GM18907 (cell line): ENCODE measurements around the gene EIPR1.
"Not testable (repeated sequence)": the region's sequence is repeated elsewhere in the genome, so short reads cannot be mapped to it uniquely, and the experiment has no call there.

ENCODE experiments used
- ATAC-seq: cut with Tn5 transposase; IDR thresholded peaks from one replicate; pipeline ENCODE4 v1.9.1; 2021; ENCODE audit warnings: mild to moderate bottlenecking, moderate library complexity; ENCODE audit not compliant: unreplicated experiment

EIPR1 gene

GRCh38 chr2:3361518-3362389 is 15.9 kb downstream of the EIPR1 start:
- ATAC-seq = no peak

- ATAC-seq = no peak
These were observed 19.7 kb downstream of the EIPR1 start for GRCh38 chr2:3357926-3358325.

GRCh38 chr2:3357446-3357845 is 20.2 kb downstream of the EIPR1 start:
- not testable (repeated sequence) for ATAC-seq

GRCh38 chr2:3356799-3357198 is 20.8 kb downstream of the EIPR1 start:
- no peak for ATAC-seq

- ATAC-seq = no peak
These were observed 21.6 kb downstream of the EIPR1 start for GRCh38 chr2:3355951-3356569.

- ATAC-seq = no peak
These were observed 22.6 kb downstream of the EIPR1 start for GRCh38 chr2:3354986-3355385.

GRCh38 chr2:3349211-3349693 is 28.4 kb downstream of the EIPR1 start:
- no peak for ATAC-seq

- ATAC-seq = no peak
These were observed 28.9 kb downstream of the EIPR1 start for GRCh38 chr2:3348767-3349166.

- no peak for ATAC-seq
These were observed 32.0 kb downstream of the EIPR1 start for GRCh38 chr2:3345621-3346020.

GRCh38 chr2:3344897-3345296 is 32.7 kb downstream of the EIPR1 start:
- ATAC-seq = no peak

- ATAC-seq = no peak
These were observed 34.6 kb downstream of the EIPR1 start for GRCh38 chr2:3343012-3343411.

- ATAC-seq = no peak
These were observed 35.3 kb downstream of the EIPR1 start for GRCh38 chr2:3342324-3342723.

- no peak for ATAC-seq
These were observed 36.3 kb downstream of the EIPR1 start for GRCh38 chr2:3341336-3341735.

- ATAC-seq = no peak
These were observed 37.5 kb downstream of the EIPR1 start for GRCh38 chr2:3340144-3340543.

GRCh38 chr2:3338340-3338739 is 39.3 kb downstream of the EIPR1 start:
- ATAC-seq = no peak

- no peak for ATAC-seq
These were observed 40.8 kb downstream of the EIPR1 start for GRCh38 chr2:3336844-3337243.

GRCh38 chr2:3334392-3335345 is 42.9 kb downstream of the EIPR1 start:
- no peak for ATAC-seq

- ATAC-seq = no peak
These were observed 45.5 kb downstream of the EIPR1 start for GRCh38 chr2:3332133-3332532.

GRCh38 chr2:3329491-3329890 is 48.1 kb downstream of the EIPR1 start:
- no peak for ATAC-seq

- no peak for ATAC-seq
These were observed 50.7 kb downstream of the EIPR1 start for GRCh38 chr2:3326871-3327270.

- ATAC-seq = no peak
These were observed 51.5 kb downstream of the EIPR1 start for GRCh38 chr2:3326182-3326537.
